CD4-positive, alpha-beta memory T cell (primary cell): ENCODE results near the gene UNKL. TPM values are rescaled to one million over a fixed set of nuclear protein-coding genes. Genes with fewer than 3 reads are reported as not detected.

Source experiments
- CTCF ChIA-PET: fragments of 350-600 bp; sonication (Branson Sonifier 250); formaldehyde crosslinking; loops from one replicate; lab custom pipeline; 2021; ENCODE audit warnings: inconsistent platforms; ENCODE audit not compliant: partially characterized antibody; lab: Charles Lee
- POLR2A ChIA-PET: fragments of 350-600 bp; sonication (Branson Sonifier 250); formaldehyde crosslinking; loops from one replicate; lab custom pipeline; 2021; ENCODE audit not compliant: partially characterized antibody; lab: Charles Lee
- DNase-seq, 5 donors: peaks; one replicate each; pipeline versions ENCODE4 v3.0.0 to v3.0.0-alpha.2; 2020 to 2022; ENCODE audit warnings: mixed read lengths in 1 of 5
- H3K27ac ChIP-seq: one replicate; pipeline ENCODE4 v1.7.0; 2013; ENCODE audit warnings: low read depth, low read length
- H3K27me3 ChIP-seq: 2 replicates; pipeline ENCODE4 v1.7.0; 2013; ENCODE audit warnings: mild to moderate bottlenecking, low read length, moderate library complexity; ENCODE audit not compliant: insufficient read depth
- H3K36me3 ChIP-seq: 2 replicates; pipeline ENCODE4 v1.7.0; 2013; ENCODE audit warnings: mild to moderate bottlenecking, low read length, moderate library complexity; ENCODE audit not compliant: insufficient read depth
- H3K4me1 ChIP-seq: 2 replicates; pipeline ENCODE4 v1.7.0; 2013; ENCODE audit warnings: mild to moderate bottlenecking, low read length, moderate library complexity; ENCODE audit not compliant: insufficient read depth
- H3K4me3 ChIP-seq, 2 donors: one replicate each; pipeline ENCODE4 v1.7.0; 2013; ENCODE audit warnings: low read length in 2 of 2, mild to moderate bottlenecking in 1 of 2
- H3K9me3 ChIP-seq, 2 donors: one replicate each; pipeline ENCODE4 v1.7.0; 2013; ENCODE audit warnings: low read length in 2 of 2, control low read depth in 1 of 2; ENCODE audit not compliant: control insufficient read depth in 1 of 2
- H3K27ac Mint-ChIP-seq, 7 donors: one replicate each; pipeline ENCODE4 v1.8.0; 2020 to 2021; ENCODE audit warnings: mixed read lengths in 7 of 7, mild to moderate bottlenecking in 6 of 7, inconsistent platforms in 3 of 7, moderate library complexity in 3 of 7
- H3K27me3 Mint-ChIP-seq, 2 donors: one replicate each; pipeline ENCODE4 v1.8.0; 2020 to 2021; ENCODE audit warnings: mixed read lengths in 2 of 2
- H3K36me3 Mint-ChIP-seq, 2 donors: one replicate each; pipeline ENCODE4 v1.8.0; 2020 to 2021; ENCODE audit warnings: mixed read lengths in 2 of 2, inconsistent platforms in 1 of 2, mild to moderate bottlenecking in 1 of 2
- H3K4me1 Mint-ChIP-seq, 4 donors: one replicate each; pipeline ENCODE4 v1.8.0; 2020 to 2021; ENCODE audit warnings: mixed read lengths in 4 of 4, mild to moderate bottlenecking in 1 of 4
- H3K4me3 Mint-ChIP-seq, 8 donors: one replicate each; pipeline ENCODE4 v1.8.0; 2020 to 2021; ENCODE audit warnings: mixed read lengths in 8 of 8, mild to moderate bottlenecking in 7 of 8, moderate library complexity in 6 of 8, inconsistent platforms in 3 of 8
- H3K9me3 Mint-ChIP-seq, 8 donors: one replicate each; pipeline ENCODE4 v1.8.0; 2020 to 2021; ENCODE audit warnings: mixed read lengths in 8 of 8, mild to moderate bottlenecking in 5 of 8, inconsistent platforms in 3 of 8, moderate library complexity in 1 of 8
- intact Hi-C: fragments of 100-400 bp; cut with micrococcal nuclease; formaldehyde crosslinking; loops from one replicate; pipeline ENCODE4 v1.15.1; 2023
- polyA plus RNA-seq, 2 donors: library from polyadenylated mRNA; unstranded; fragments of 300-500 nt; fragmentation: Illumina TruSeq; gene quantifications; one replicate each; pipeline ENCODE4 v1.2.3, GENCODE V29; 2021
- total RNA-seq, 2 experiments: library from RNA; stranded (reverse); gene quantifications; one replicate each; pipeline ENCODE4 v1.2.3, GENCODE V29; 2021

The UNKL gene
- total and polyA plus RNA-seq, 4 experiments from 2014 or later, result 1.3 to 122 (median 59.5) TPM

- CTCF ChIA-PET, result interaction anchor here (0.7 to 1.8 kb wide), 4 partner anchors 11 to 326 kb away, joined by 3 to 5 read pairs (median 4); no protein-coding TSS in a partner anchor
Measured at GRCh38 chr16:1379304-1380076, 35.0 kb downstream of the UNKL start.

GRCh38 chr16:1378804-1379303 is 35.6 kb downstream of the UNKL start:
- peaks cover 17% of the 10 kb centered on the region for H3K4me1 ChIP-seq
- peaks cover 8 to 20% (median 11%) of the 10 kb centered on the region in 4 donors for H3K4me1 Mint-ChIP-seq
- no peaks in the 10 kb centered on the region for H3K9me3 Mint-ChIP-seq
- intact Hi-C loops, result no loop called here
- peak overlapping the region in 1 of 2 donors; percentile 32 for H3K4me3 ChIP-seq
- H3K4me3 Mint-ChIP-seq, result peak overlapping the region; percentile 28 to 71 (median 60)
- peaks cover 7% of the 10 kb centered on the region for H3K36me3 ChIP-seq
- no peaks in the 10 kb centered on the region for H3K9me3 ChIP-seq
- ChIA-PET CTCF (no interaction called here), POLR2A (interaction anchor here (0.8 to 1.2 kb wide), 3 partner anchors 11 to 403 kb away, joined by 3 to 5 read pairs (median 3); partner anchors contain the start of genes NUBP2, SPSB3 and UQCC4)
- DNase-seq, result peak; percentile 44 to 84 (median 48)
- peak overlapping the region; percentile 19 for H3K27ac ChIP-seq
- H3K27me3 ChIP-seq, result no peaks in the 10 kb centered on the region
- H3K27ac Mint-ChIP-seq, result peak overlapping the region; percentile 34 to 87 (median 75)
- no peaks in the 10 kb centered on the region for H3K27me3 Mint-ChIP-seq
- peaks cover 6 to 24% of the 10 kb centered on the region in 2 donors for H3K36me3 Mint-ChIP-seq

More at GRCh38 chr16:1379304-1380076, 35.0 kb downstream of the UNKL start:
- H3K27me3 ChIP-seq, result no peaks in the 10 kb centered on the region
- peak overlapping the region; percentile 19 for H3K27ac ChIP-seq
- H3K9me3 Mint-ChIP-seq, result no peaks in the 10 kb centered on the region
- H3K4me3 ChIP-seq, result peak overlapping the region in 1 of 2 donors; percentile 32
- H3K4me1 ChIP-seq, result peaks cover 17% of the 10 kb centered on the region
- peak; percentile 52 to 66 (median 57) for DNase-seq
- peaks cover 8 to 20% (median 11%) of the 10 kb centered on the region in 4 donors for H3K4me1 Mint-ChIP-seq
- no peaks in the 10 kb centered on the region for H3K27me3 Mint-ChIP-seq
- no peaks in the 10 kb centered on the region for H3K9me3 ChIP-seq
- peak overlapping the region; percentile 69 to 85 (median 75) for H3K4me3 Mint-ChIP-seq
- H3K36me3 ChIP-seq, result peaks cover 7% of the 10 kb centered on the region
- H3K36me3 Mint-ChIP-seq, result peaks cover 6 to 24% of the 10 kb centered on the region in 2 donors
- intact Hi-C loops, result no loop called here
- H3K27ac Mint-ChIP-seq, result peak overlapping the region; percentile 60 to 80 (median 65)
- POLR2A ChIA-PET, result interaction anchor here (0.7 to 1.3 kb wide), 7 partner anchors 26 to 403 kb away, joined by 3 to 5 read pairs (median 3); partner anchors contain the start of genes NUBP2, SPSB3 and UQCC4

GRCh38 chr16:1378087-1378803 is 36.3 kb downstream of the UNKL start:
- peak overlapping the region in 5 of 7 donors; percentile 46 to 83 (median 75) for H3K27ac Mint-ChIP-seq
- H3K4me1 Mint-ChIP-seq, result peaks cover 8 to 20% (median 11%) of the 10 kb centered on the region in 4 donors
- peaks cover 7% of the 10 kb centered on the region for H3K36me3 ChIP-seq
- no peaks in the 10 kb centered on the region for H3K27me3 ChIP-seq
- H3K27ac ChIP-seq, result peak overlapping the region; percentile 19
- H3K27me3 Mint-ChIP-seq, result no peaks in the 10 kb centered on the region
- intact Hi-C loops, result no loop called here
- POLR2A ChIA-PET, result interaction anchor here (1.1 to 1.2 kb wide), 2 partner anchors 12 to 404 kb away, joined by 3 read pairs; partner anchors contain the start of genes NUBP2 and SPSB3
- no peaks in the 10 kb centered on the region for H3K9me3 Mint-ChIP-seq
- no peaks in the 10 kb centered on the region for H3K9me3 ChIP-seq
- no peak for DNase-seq
- peaks cover 17% of the 10 kb centered on the region for H3K4me1 ChIP-seq
- no peak overlapping the region for H3K4me3 ChIP-seq
- H3K4me3 Mint-ChIP-seq, result peak overlapping the region in 6 of 8 donors; percentile 46 to 71 (median 64)
- CTCF ChIA-PET, result no interaction called here
- peaks cover 6 to 24% of the 10 kb centered on the region in 2 donors for H3K36me3 Mint-ChIP-seq

- intact Hi-C loops, result no loop called here
- Histone ChIP-seq H3K4me1 (peaks cover 17% of the 10 kb centered on the region), H3K27ac (no peak overlapping the region), H3K36me3 (peaks cover 7% of the 10 kb centered on the region), H3K27me3 (no peaks in the 10 kb centered on the region), H3K9me3 (no peaks in the 10 kb centered on the region), H3K4me3 (no peak overlapping the region)
- Mint-ChIP-seq H3K4me1 (peaks cover 8 to 20% (median 11%) of the 10 kb centered on the region in 4 donors), H3K9me3 (no peaks in the 10 kb centered on the region), H3K4me3 (peak overlapping the region in 2 of 8 donors; percentile 15 to 62), H3K36me3 (peaks cover 6 to 24% of the 10 kb centered on the region in 2 donors), H3K27ac (peak overlapping the region in 2 of 7 donors; percentile 47 to 75), H3K27me3 (no peaks in the 10 kb centered on the region)
- CTCF ChIA-PET, result interaction anchor here (0.8 kb wide), 1 partner anchor 12 kb away, joined by 3 read pairs; no protein-coding TSS in a partner anchor
- POLR2A ChIA-PET, result no interaction called here
- DNase-seq, result no peak
Measured at GRCh38 chr16:1377406-1378010, 37.0 kb downstream of the UNKL start.

GRCh38 chr16:1375741-1376410 is 38.6 kb downstream of the UNKL start:
- Histone ChIP-seq H3K4me3 (no peak overlapping the region), H3K36me3 (no peaks in the 10 kb centered on the region), H3K9me3 (no peaks in the 10 kb centered on the region), H3K27ac (no peak overlapping the region), H3K27me3 (no peaks in the 10 kb centered on the region), H3K4me1 (peaks cover 17% of the 10 kb centered on the region)
- no peak overlapping the region for H3K4me3 Mint-ChIP-seq
- DNase-seq, result no peak
- H3K9me3 Mint-ChIP-seq, result no peaks in the 10 kb centered on the region
- H3K4me1 Mint-ChIP-seq, result peaks cover 8 to 20% (median 11%) of the 10 kb centered on the region in 4 donors
- H3K36me3 Mint-ChIP-seq, result peaks cover 1 to 20% of the 10 kb centered on the region in 2 donors
- CTCF ChIA-PET, result no interaction called here
- no peaks in the 10 kb centered on the region for H3K27me3 Mint-ChIP-seq
- intact Hi-C loops, result no loop called here
- POLR2A ChIA-PET, result no interaction called here
- H3K27ac Mint-ChIP-seq, result no peak overlapping the region

- peaks cover 15% of the 10 kb centered on the region for H3K4me1 ChIP-seq
- POLR2A ChIA-PET, result no interaction called here
- no peak overlapping the region for H3K27ac Mint-ChIP-seq
- no peaks in the 10 kb centered on the region for H3K9me3 Mint-ChIP-seq
- no peak for DNase-seq
- no peak overlapping the region for H3K27ac ChIP-seq
- no peaks in the 10 kb centered on the region for H3K27me3 Mint-ChIP-seq
- H3K4me1 Mint-ChIP-seq, result peaks cover 8 to 19% (median 10%) of the 10 kb centered on the region in 4 donors
- no peaks in the 10 kb centered on the region for H3K27me3 ChIP-seq
- H3K4me3 ChIP-seq, result no peak overlapping the region
- no peaks in the 10 kb centered on the region for H3K36me3 ChIP-seq
- CTCF ChIA-PET, result interaction anchor here (1.3 kb wide), 1 partner anchor 11 kb away, joined by 11 read pairs; no protein-coding TSS in a partner anchor
- intact Hi-C loops, result no loop called here
- no peaks in the 10 kb centered on the region for H3K9me3 ChIP-seq
- peaks cover 0 to 19% of the 10 kb centered on the region in 2 donors for H3K36me3 Mint-ChIP-seq
- H3K4me3 Mint-ChIP-seq, result no peak overlapping the region
Measured at GRCh38 chr16:1375298-1375640, 39.2 kb downstream of the UNKL start.
